Activated T-cell treated with anti-CD3 and anti-CD28 coated beads for 4 hours (primary cell): ENCODE measurements around the gene STT3A.
A peak's percentile ranks its signal among the peaks of the same experiment; 100 is the strongest.
"Not testable (repeated sequence)": the region's sequence is repeated elsewhere in the genome, so short reads cannot be mapped to it uniquely, and the experiment has no call there.

Experiments used
- DNase-seq: peaks from one replicate; pipeline ENCODE4 v3.0.0-alpha.2; 2020

STT3A gene

GRCh38 chr11:125592305-125593113, at the start of gene STT3A:
TSS of gene STT3A (plus strand) at chr11:125592852. CDS start at chr11:125595916, 3,064 bp downstream.
- DNase-seq, result peak; percentile 96

GRCh38 chr11:125550780-125551179, 41.9 kb upstream of the STT3A start:
- DNase-seq, result no peak

GRCh38 chr11:125551835-125552342, 40.8 kb upstream of the STT3A start:
- no peak for DNase-seq

GRCh38 chr11:125552927-125553326, 39.7 kb upstream of the STT3A start:
- no peak for DNase-seq

- no peak for DNase-seq
Measured at GRCh38 chr11:125553357-125553756, 39.3 kb upstream of the STT3A start.

GRCh38 chr11:125554038-125554437, 38.6 kb upstream of the STT3A start:
- no peak for DNase-seq

GRCh38 chr11:125559888-125560287, 32.8 kb upstream of the STT3A start:
- no peak for DNase-seq

- DNase-seq, result no peak
Measured at GRCh38 chr11:125561924-125562323, 30.7 kb upstream of the STT3A start.

- no peak for DNase-seq
Measured at GRCh38 chr11:125562430-125562829, 30.2 kb upstream of the STT3A start.

- DNase-seq, result no peak
Measured at GRCh38 chr11:125564357-125564756, 28.3 kb upstream of the STT3A start.

GRCh38 chr11:125566235-125566634, 26.4 kb upstream of the STT3A start:
- DNase-seq, result no peak

GRCh38 chr11:125568970-125569914, 23.4 kb upstream of the STT3A start, which contains the start of gene EI24:
TSS of gene EI24 (plus strand) at chr11:125569477. CDS start at chr11:125572528, 3,051 bp downstream.
- DNase-seq, result peak; percentile 80

- no peak for DNase-seq
Measured at GRCh38 chr11:125569915-125570621, 22.6 kb upstream of the STT3A start.

- no peak for DNase-seq
Measured at GRCh38 chr11:125570952-125571351, 21.7 kb upstream of the STT3A start.

GRCh38 chr11:125572916-125573315, 19.7 kb upstream of the STT3A start:
- no peak for DNase-seq

GRCh38 chr11:125577181-125577580, 15.5 kb upstream of the STT3A start:
- not testable (repeated sequence) for DNase-seq

GRCh38 chr11:125578783-125579182, 13.9 kb upstream of the STT3A start:
- DNase-seq, result no peak

- no peak for DNase-seq
Measured at GRCh38 chr11:125579811-125580210, 12.8 kb upstream of the STT3A start.

GRCh38 chr11:125583496-125583895, 9.2 kb upstream of the STT3A start:
- DNase-seq, result no peak

GRCh38 chr11:125585487-125585886, 7.2 kb upstream of the STT3A start:
- DNase-seq, result no peak

- DNase-seq, result no peak
Measured at GRCh38 chr11:125586623-125587022, 6.0 kb upstream of the STT3A start.

- DNase-seq, result no peak
Measured at GRCh38 chr11:125587480-125587879, 5.2 kb upstream of the STT3A start.

GRCh38 chr11:125588505-125588904, 4.1 kb upstream of the STT3A start:
- no peak for DNase-seq
